Parathyroid adenoma (tissue), 2 donors: ENCODE measurements around the gene CDC14B.
"Not testable (repeated sequence)": the region's sequence is repeated elsewhere in the genome, so short reads cannot be mapped to it uniquely, and the experiment has no call there.

Source experiments
- H2AFZ ChIP-seq: fragments of 300-600 bp; sonication (generic); one replicate; pipeline ENCODE4 v1.7.0; 2017; ENCODE audit warnings: antibody characterized with exemption, mild to moderate bottlenecking
- H3K27ac ChIP-seq: fragments of 300-600 bp; sonication (generic); one replicate; pipeline ENCODE4 v1.7.0; 2017
- H3K27me3 ChIP-seq: fragments of 300-600 bp; sonication (generic); one replicate; pipeline ENCODE4 v1.7.0; 2017; ENCODE audit warnings: low read length; ENCODE audit not compliant: control insufficient read depth, insufficient read depth
- H3K36me3 ChIP-seq: fragments of 300-600 bp; sonication (generic); one replicate; pipeline ENCODE4 v1.7.0; 2017; ENCODE audit warnings: low read length; ENCODE audit not compliant: control insufficient read depth, insufficient read depth
- H3K4me1 ChIP-seq: fragments of 300-600 bp; sonication (generic); one replicate; pipeline ENCODE4 v1.7.0; 2017; ENCODE audit warnings: control low read depth
- H3K4me2 ChIP-seq: fragments of 300-600 bp; sonication (generic); one replicate; pipeline ENCODE4 v1.7.0; 2017; ENCODE audit warnings: low read length
- H3K4me3 ChIP-seq: fragments of 300-600 bp; sonication (generic); one replicate; pipeline ENCODE4 v1.7.0; 2017; ENCODE audit warnings: low read depth, low read length
- H3K79me2 ChIP-seq: fragments of 300-600 bp; sonication (generic); one replicate; pipeline ENCODE4 v1.7.0; 2017; ENCODE audit warnings: control low read depth
- H3K9ac ChIP-seq: fragments of 300-600 bp; sonication (generic); one replicate; pipeline ENCODE4 v1.7.0; 2017; ENCODE audit warnings: mild to moderate bottlenecking
- H3K9me3 ChIP-seq: fragments of 300-600 bp; sonication (generic); one replicate; pipeline ENCODE4 v1.7.0; 2017; ENCODE audit warnings: low read length; ENCODE audit not compliant: control insufficient read depth
- CTCF ChIP-seq: fragments of 300-600 bp; sonication (generic); IDR thresholded peaks from one replicate; pipeline ENCODE4 v1.7.0; 2017; ENCODE audit warnings: antibody characterized with exemption, mild to moderate bottlenecking
- donor health status: primary hyperparathyroidism.

The CDC14B gene

GRCh38 chr9:96616817-96617438 lies 2.7 kb downstream of the CDC14B start:
- no peaks in the 10 kb centered on the region for H3K36me3 ChIP-seq
- H3K4me3 ChIP-seq, result no peak overlapping the region
- no peak overlapping the region for H2AFZ ChIP-seq
- H3K4me1 ChIP-seq, result peaks cover 3% of the 10 kb centered on the region
- H3K4me2 ChIP-seq, result no peak overlapping the region
- H3K9ac ChIP-seq, result no peak overlapping the region
- H3K27me3 ChIP-seq, result no peaks in the 10 kb centered on the region
- no peaks in the 10 kb centered on the region for H3K79me2 ChIP-seq
- no peak overlapping the region for H3K27ac ChIP-seq
- H3K9me3 ChIP-seq, result no peaks in the 10 kb centered on the region
- no peak for TF ChIP-seq CTCF

GRCh38 chr9:96615411-96615810 lies 4.2 kb downstream of the CDC14B start:
- no peaks in the 10 kb centered on the region for H3K9me3 ChIP-seq
- H3K4me1 ChIP-seq, result peaks cover 3% of the 10 kb centered on the region
- no peak overlapping the region for H3K27ac ChIP-seq
- H3K27me3 ChIP-seq, result no peaks in the 10 kb centered on the region
- H2AFZ ChIP-seq, result no peak overlapping the region
- TF ChIP-seq CTCF, result no peak
- H3K4me3 ChIP-seq, result no peak overlapping the region
- no peaks in the 10 kb centered on the region for H3K79me2 ChIP-seq
- no peaks in the 10 kb centered on the region for H3K36me3 ChIP-seq
- H3K4me2 ChIP-seq, result no peak overlapping the region
- H3K9ac ChIP-seq, result no peak overlapping the region

GRCh38 chr9:96614664-96615063 lies 5.0 kb downstream of the CDC14B start:
- not testable (repeated sequence) for H3K27ac ChIP-seq, H3K4me2 ChIP-seq, H3K4me3 ChIP-seq, H3K27me3 ChIP-seq, H2AFZ ChIP-seq, H3K36me3 ChIP-seq, H3K9me3 ChIP-seq, H3K4me1 ChIP-seq, H3K79me2 ChIP-seq, H3K9ac ChIP-seq

GRCh38 chr9:96612966-96613589 lies 6.6 kb downstream of the CDC14B start:
- Histone ChIP-seq H3K27ac (no peak overlapping the region), H3K27me3 (no peaks in the 10 kb centered on the region)
- TF ChIP-seq CTCF, result no peak

GRCh38 chr9:96612105-96612965 lies 7.3 kb downstream of the CDC14B start:
- no peak overlapping the region for H3K9ac ChIP-seq

More at GRCh38 chr9:96612966-96613589, 6.6 kb downstream of the CDC14B start:
- Histone ChIP-seq H3K9me3 (no peaks in the 10 kb centered on the region), H3K4me1 (peaks cover 3% of the 10 kb centered on the region), H3K4me3 (no peak overlapping the region), H3K9ac (no peak overlapping the region), H3K4me2 (no peak overlapping the region), H3K36me3 (no peaks in the 10 kb centered on the region), H2AFZ (no peak overlapping the region), H3K79me2 (no peaks in the 10 kb centered on the region)

More at GRCh38 chr9:96612105-96612965, 7.3 kb downstream of the CDC14B start:
- H3K4me3 ChIP-seq, result no peak overlapping the region
- no peaks in the 10 kb centered on the region for H3K36me3 ChIP-seq
- H3K79me2 ChIP-seq, result no peaks in the 10 kb centered on the region
- no peak overlapping the region for H3K4me2 ChIP-seq
- no peak for TF ChIP-seq CTCF
- peaks cover 3% of the 10 kb centered on the region for H3K4me1 ChIP-seq
- H3K9me3 ChIP-seq, result no peaks in the 10 kb centered on the region
- H3K27me3 ChIP-seq, result no peaks in the 10 kb centered on the region
- no peak overlapping the region for H2AFZ ChIP-seq
- H3K27ac ChIP-seq, result no peak overlapping the region
